IMR-90 (cell line): ENCODE measurements around the gene RUNX2. TPM values are rescaled to one million over a fixed set of nuclear protein-coding genes. Genes with fewer than 3 reads are reported as not detected.

Experiments
- ATAC-seq: fragments of 200-7000 bp; cut with Tn5 transposase; 2 replicates; pipeline ENCODE4 v1.9.1; 2020; ENCODE audit warnings: low read depth, mild to moderate bottlenecking, moderate library complexity
- BruUV-seq: library from RNA; stranded (reverse); fragments of 400-500 nt; replicated peaks from 2 replicates; lab custom pipeline; 2021; lab: Mats Ljungman, UMichigan
- CTCF ChIA-PET: fragments of 300-600 bp; formaldehyde crosslinking; extraction: SDS; loops from one replicate; lab custom pipeline; 2021; ENCODE audit warnings: antibody characterized with exemption; lab: Yijun Ruan, JAX
- POLR2A ChIA-PET: fragments of 300-600 bp; sonication (Branson Sonifier 250); formaldehyde crosslinking; loops from one replicate; lab custom pipeline; 2022; ENCODE audit warnings: antibody characterized with exemption; ENCODE audit not compliant: unreplicated experiment; lab: Charles Lee
- DNase-seq: peaks from one replicate; pipeline ENCODE4 v3.0.0; 2013
- H2AFZ ChIP-seq: replicated peaks from 2 replicates; pipeline ENCODE3; 2013; ENCODE audit warnings: low read length, mild to moderate bottlenecking; ENCODE audit not compliant: poor library complexity
- H2AK5ac ChIP-seq: 2 replicates; pipeline ENCODE4 v1.6.1; 2013; ENCODE audit warnings: low read depth, low read length, inconsistent platforms
- H2AK9ac ChIP-seq: replicated peaks from 2 replicates; pipeline ENCODE3; 2013; ENCODE audit warnings: mild to moderate bottlenecking, low read depth, low read length, moderate library complexity; ENCODE audit not compliant: poor library complexity
- H2BK120ac ChIP-seq: 2 replicates; pipeline ENCODE4 v1.6.1; 2013; ENCODE audit warnings: low read depth, low read length, inconsistent platforms
- H2BK15ac ChIP-seq: 3 replicates; pipeline ENCODE4 v1.6.1; 2013; ENCODE audit warnings: low read depth, low read length, inconsistent platforms
- H2BK20ac ChIP-seq: 2 replicates; pipeline ENCODE4 v1.6.1; 2013; ENCODE audit warnings: low read depth, mild to moderate bottlenecking, inconsistent platforms, low read length, moderate library complexity
- H2BK5ac ChIP-seq: 2 replicates; pipeline ENCODE4 v1.6.1; 2013; ENCODE audit warnings: mild to moderate bottlenecking, low read depth, low read length, inconsistent platforms; ENCODE audit not compliant: poor library complexity, severe bottlenecking
- H3K14ac ChIP-seq: replicated peaks from 2 replicates; pipeline ENCODE4 v1.6.1; 2013; ENCODE audit warnings: low read depth, low read length, inconsistent platforms
- H3K18ac ChIP-seq: 2 replicates; pipeline ENCODE4 v1.6.1; 2013; ENCODE audit warnings: low read depth, low read length, control low read depth
- H3K23ac ChIP-seq: 2 replicates; pipeline ENCODE4 v1.6.1; 2013; ENCODE audit warnings: low read depth, low read length, inconsistent platforms
- H3K27ac ChIP-seq: 2 replicates; pipeline ENCODE4 v1.5.1; 2013; ENCODE audit warnings: mild to moderate bottlenecking, control low read depth, low read length; ENCODE audit not compliant: insufficient read depth
- H3K27me3 ChIP-seq: 2 replicates; pipeline ENCODE4 v1.6.1; 2013; ENCODE audit warnings: low read length; ENCODE audit not compliant: control insufficient read depth, insufficient read depth
- H3K36me3 ChIP-seq: 2 replicates; pipeline ENCODE4 v1.6.1; 2013; ENCODE audit warnings: low read length, mixed read lengths; ENCODE audit not compliant: control insufficient read depth, insufficient read depth
- H3K4ac ChIP-seq: 2 replicates; pipeline ENCODE4 v1.6.1; 2013; ENCODE audit warnings: low read depth, low read length, inconsistent platforms
- H3K4me1 ChIP-seq: 2 replicates; pipeline ENCODE4 v1.6.1; 2013; ENCODE audit warnings: low read length, mixed read lengths; ENCODE audit not compliant: control insufficient read depth, insufficient read depth
- H3K4me2 ChIP-seq: 2 replicates; pipeline ENCODE4 v1.6.1; 2013; ENCODE audit warnings: low read depth, mild to moderate bottlenecking, control low read depth, low read length, moderate library complexity
- H3K4me3 ChIP-seq: 2 replicates; pipeline ENCODE4 v1.5.1; 2013; ENCODE audit warnings: low read depth, mild to moderate bottlenecking, control low read depth, low read length, moderate library complexity; ENCODE audit not compliant: insufficient read depth
- H3K56ac ChIP-seq: 2 replicates; pipeline ENCODE4 v1.6.1; 2013; ENCODE audit warnings: low read length, inconsistent platforms; ENCODE audit not compliant: insufficient read depth; ENCODE audit errors: extremely low read depth
- H3K79me1 ChIP-seq, 2 experiments: 2 replicates each; pipeline ENCODE4 v1.6.1; 2013; ENCODE audit warnings: low read length in 2 of 2, inconsistent platforms in 1 of 2, low read depth in 1 of 2
- H3K9ac ChIP-seq: 2 replicates; pipeline ENCODE4 v1.6.1; 2013; ENCODE audit warnings: low read depth, low read length, control low read depth
- H3K9me1 ChIP-seq: 2 replicates; pipeline ENCODE4 v1.6.1; 2013; ENCODE audit warnings: low read length, inconsistent platforms; ENCODE audit not compliant: insufficient read depth
- H3K9me3 ChIP-seq: 2 replicates; pipeline ENCODE4 v1.6.1; 2013; ENCODE audit warnings: low read length; ENCODE audit not compliant: control insufficient read depth, insufficient read depth
- H4K20me1 ChIP-seq: 2 replicates; pipeline ENCODE4 v1.6.1; 2013; ENCODE audit warnings: low read length, inconsistent platforms; ENCODE audit not compliant: insufficient read depth
- H4K5ac ChIP-seq: 2 replicates; pipeline ENCODE4 v1.6.1; 2013; ENCODE audit warnings: mild to moderate bottlenecking, low read depth, low read length, control low read depth
- H4K8ac ChIP-seq, 2 experiments: 2 replicates each; pipeline ENCODE4 v1.6.1; 2013; ENCODE audit warnings: low read depth in 2 of 2, low read length in 2 of 2, control low read depth in 1 of 2, inconsistent platforms in 1 of 2
- H4K91ac ChIP-seq: 2 replicates; pipeline ENCODE4 v1.6.1; 2013; ENCODE audit warnings: low read depth, low read length, inconsistent platforms; ENCODE audit not compliant: insufficient read depth
- BHLHE40 ChIP-seq: fragments of 150-350 bp; IDR thresholded peaks from 2 replicates; pipeline ENCODE4 v1.6.1; 2016; ENCODE audit warnings: mild to moderate bottlenecking, low read depth, low read length
- CEBPB ChIP-seq: IDR thresholded peaks from 2 replicates; pipeline ENCODE4 v1.6.1; 2012; ENCODE audit warnings: low read depth, low read length, improper control_type of control experiment
- CHD1 ChIP-seq: IDR thresholded peaks from 2 replicates; pipeline ENCODE4 v1.6.1; 2012; ENCODE audit warnings: low read depth, low read length, improper control_type of control experiment
- FOS ChIP-seq: fragments of 150-350 bp; IDR thresholded peaks from 2 replicates; pipeline ENCODE4 v1.6.1; 2016; ENCODE audit warnings: low read depth, low read length
- MAFK ChIP-seq: IDR thresholded peaks from 2 replicates; pipeline ENCODE4 v1.6.1; 2012; ENCODE audit warnings: low read depth, low read length, improper control_type of control experiment
- MAZ ChIP-seq: IDR thresholded peaks from 2 replicates; pipeline ENCODE4 v1.6.1; 2012; ENCODE audit warnings: low read depth, mild to moderate bottlenecking, low read length, improper control_type of control experiment, moderate library complexity, borderline replicate concordance
- MXI1 ChIP-seq: IDR thresholded peaks from 2 replicates; pipeline ENCODE4 v1.6.1; 2012; ENCODE audit warnings: low read depth, mild to moderate bottlenecking, low read length, moderate library complexity, borderline replicate concordance
- NFE2L2 ChIP-seq: fragments of 150-350 bp; IDR thresholded peaks from 2 replicates; pipeline ENCODE4 v1.6.1; 2016; ENCODE audit warnings: low read depth, mild to moderate bottlenecking, low read length
- POLR2A ChIP-seq: IDR thresholded peaks from 2 replicates; pipeline ENCODE4 v1.6.1; 2012; ENCODE audit warnings: mild to moderate bottlenecking, low read depth, low read length
- RAD21 ChIP-seq: IDR thresholded peaks from 2 replicates; pipeline ENCODE4 v1.6.1; 2012; ENCODE audit warnings: low read length, improper control_type of control experiment
- RCOR1 ChIP-seq: IDR thresholded peaks from 2 replicates; pipeline ENCODE4 v1.6.1; 2012; ENCODE audit warnings: mild to moderate bottlenecking, low read length, improper control_type of control experiment; ENCODE audit not compliant: insufficient replicate concordance
- RFX5 ChIP-seq: IDR thresholded peaks from 2 replicates; pipeline ENCODE4 v1.8.0; 2012; ENCODE audit warnings: low read depth, mild to moderate bottlenecking, low read length, moderate library complexity
- SMC3 ChIP-seq: fragments of 150-350 bp; IDR thresholded peaks from 2 replicates; pipeline ENCODE4 v1.6.1; 2016; ENCODE audit warnings: low read depth, mild to moderate bottlenecking, antibody characterized with exemption, low read length, moderate library complexity
- WGBS, 2 experiments: methylation state at CpG; one replicate each; pipeline versions ENCODE4 v1.1.5 to v1.1.7; 2013; ENCODE audit warnings: missing lambda C conversion rate in 2 of 2; ENCODE audit not compliant: insufficient read length in 1 of 2; ENCODE audit errors: extremely low coverage in 2 of 2; 5-methylcytosine and 5-hydroxymethylcytosine counted together
- dilution Hi-C: fragments of 300-500 bp; cut with HindIII; formaldehyde crosslinking; loops from one replicate; pipeline ENCODE4 v1.14.3; 2018; ENCODE audit warnings: low sequenced_read_pairs; ENCODE audit not compliant: unreplicated experiment
- in situ Hi-C: fragments of 300-500 bp; cut with MboI; formaldehyde crosslinking; loops from 3 replicates; pipeline ENCODE4 v1.14.3; 2019; ENCODE audit warnings: low sequenced_read_pairs, inconsistent platforms, mixed read lengths
- intact Hi-C: fragments of 100-400 bp; cut with micrococcal nuclease; formaldehyde crosslinking; loops from 2 replicates; pipeline ENCODE4 v1.10.0; 2022
- polyA plus RNA-seq, 3 experiments: library from polyadenylated mRNA; depleted of rRNA; stranded (reverse); fragments of >200 nt; gene quantifications; 2 replicates each; pipeline ENCODE4 v1.2.3, GENCODE V29; 2012; ENCODE audit warnings: low replicate concordance in 1 of 3
- total RNA-seq: library from RNA; depleted of rRNA; stranded (reverse); fragments of >200 nt; gene quantifications from 2 replicates; pipeline ENCODE4 v1.2.3, GENCODE V29; 2012
- TF ChIP-seq, protein P1 (sequence below): conservative IDR thresholded peaks from 2 replicates; pipeline ENCODE4 v1.5.1; 2012; ENCODE audit warnings: mild to moderate bottlenecking, low read depth, low read length, improper control_type of control experiment
- TF ChIP-seq, protein P2 (sequence below): fragments of 150-350 bp; IDR thresholded peaks from 2 replicates; pipeline ENCODE4 v1.6.1; 2016; ENCODE audit warnings: low read depth, mild to moderate bottlenecking, low read length, moderate library complexity, borderline replicate concordance
- TF ChIP-seq, protein P3 (sequence below): fragments of 150-350 bp; IDR thresholded peaks from 2 replicates; pipeline ENCODE4 v1.6.1; 2017; ENCODE audit warnings: mild to moderate bottlenecking, antibody characterized with exemption, low read length, low read depth

The RUNX2 gene
- total and polyA plus RNA-seq, 2 of the 4 experiments (the other 2 are of a cell fraction): 2.3 to 4.7 TPM

DNA sequence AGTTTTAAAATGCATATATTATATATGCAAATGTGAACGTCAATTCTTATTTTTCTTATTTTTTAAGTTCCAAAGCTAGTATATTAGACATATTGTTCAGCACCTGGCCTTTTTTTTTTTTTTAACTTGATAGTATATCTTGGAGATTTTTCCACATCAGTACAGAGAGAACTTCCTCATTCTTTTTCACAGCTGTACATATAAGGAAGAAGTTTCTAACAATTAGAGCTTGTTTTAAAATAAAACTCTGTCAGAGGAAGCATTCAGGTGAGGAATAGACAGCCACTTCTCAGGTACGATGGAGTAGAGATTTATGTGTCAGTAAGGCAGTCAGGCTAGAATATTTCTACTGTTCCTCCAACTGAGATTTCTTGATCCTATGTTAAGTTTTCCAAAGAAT, 282.7 kb downstream of the RUNX2 start:
- Histone ChIP-seq H4K8ac (no peak overlapping the region), H2BK5ac (no peak overlapping the region), H3K9ac (no peak overlapping the region), H4K5ac (no peak overlapping the region), H3K9me3 (no peaks in the 10 kb centered on the region), H2AK5ac (no peak overlapping the region), H2AK9ac (no peak overlapping the region), H3K4me1 (peaks cover 5% of the 10 kb centered on the region), H3K9me1 (peaks cover 4% of the 10 kb centered on the region; the same call in 1 of the 2 replicates), H4K20me1 (no peaks in the 10 kb centered on the region), H4K91ac (no peak overlapping the region), H3K79me1 (no peaks in the 10 kb centered on the region), H3K36me3 (no peaks in the 10 kb centered on the region), H3K23ac (no peak overlapping the region), H3K56ac (no peak overlapping the region), H2BK20ac (no peak overlapping the region), H2BK15ac (no peak overlapping the region), H3K4me2 (no peak overlapping the region), H3K27ac (no peak overlapping the region), H2AFZ (no peak overlapping the region), H3K18ac (0 out of 2 replicates have a peak overlapping the region, but pooled peaks have one; percentile 38), H2BK120ac (no peak overlapping the region), H3K4me3 (no peak overlapping the region), H3K27me3 (no peaks in the 10 kb centered on the region), H3K14ac (no peak overlapping the region), H3K4ac (no peak overlapping the region)
- ATAC-seq (no peak), DNase-seq (no peak)
- no peak for TF ChIP-seq POLR2A
- TF ChIP-seq MAZ: no peak
- TF ChIP-seq NFE2L2: no peak
- no peak for TF ChIP-seq SMC3
- no peak for TF ChIP-seq FOS
- TF ChIP-seq, protein P1, sequence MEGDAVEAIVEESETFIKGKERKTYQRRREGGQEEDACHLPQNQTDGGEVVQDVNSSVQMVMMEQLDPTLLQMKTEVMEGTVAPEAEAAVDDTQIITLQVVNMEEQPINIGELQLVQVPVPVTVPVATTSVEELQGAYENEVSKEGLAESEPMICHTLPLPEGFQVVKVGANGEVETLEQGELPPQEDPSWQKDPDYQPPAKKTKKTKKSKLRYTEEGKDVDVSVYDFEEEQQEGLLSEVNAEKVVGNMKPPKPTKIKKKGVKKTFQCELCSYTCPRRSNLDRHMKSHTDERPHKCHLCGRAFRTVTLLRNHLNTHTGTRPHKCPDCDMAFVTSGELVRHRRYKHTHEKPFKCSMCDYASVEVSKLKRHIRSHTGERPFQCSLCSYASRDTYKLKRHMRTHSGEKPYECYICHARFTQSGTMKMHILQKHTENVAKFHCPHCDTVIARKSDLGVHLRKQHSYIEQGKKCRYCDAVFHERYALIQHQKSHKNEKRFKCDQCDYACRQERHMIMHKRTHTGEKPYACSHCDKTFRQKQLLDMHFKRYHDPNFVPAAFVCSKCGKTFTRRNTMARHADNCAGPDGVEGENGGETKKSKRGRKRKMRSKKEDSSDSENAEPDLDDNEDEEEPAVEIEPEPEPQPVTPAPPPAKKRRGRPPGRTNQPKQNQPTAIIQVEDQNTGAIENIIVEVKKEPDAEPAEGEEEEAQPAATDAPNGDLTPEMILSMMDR: no peak
- TF ChIP-seq MAFK: no peak
- TF ChIP-seq MXI1: no peak
- TF ChIP-seq CHD1: no peak
- TF ChIP-seq, protein P2, sequence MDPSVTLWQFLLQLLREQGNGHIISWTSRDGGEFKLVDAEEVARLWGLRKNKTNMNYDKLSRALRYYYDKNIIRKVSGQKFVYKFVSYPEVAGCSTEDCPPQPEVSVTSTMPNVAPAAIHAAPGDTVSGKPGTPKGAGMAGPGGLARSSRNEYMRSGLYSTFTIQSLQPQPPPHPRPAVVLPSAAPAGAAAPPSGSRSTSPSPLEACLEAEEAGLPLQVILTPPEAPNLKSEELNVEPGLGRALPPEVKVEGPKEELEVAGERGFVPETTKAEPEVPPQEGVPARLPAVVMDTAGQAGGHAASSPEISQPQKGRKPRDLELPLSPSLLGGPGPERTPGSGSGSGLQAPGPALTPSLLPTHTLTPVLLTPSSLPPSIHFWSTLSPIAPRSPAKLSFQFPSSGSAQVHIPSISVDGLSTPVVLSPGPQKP: no peak
- TF ChIP-seq RFX5: no peak
- TF ChIP-seq, protein P3, sequence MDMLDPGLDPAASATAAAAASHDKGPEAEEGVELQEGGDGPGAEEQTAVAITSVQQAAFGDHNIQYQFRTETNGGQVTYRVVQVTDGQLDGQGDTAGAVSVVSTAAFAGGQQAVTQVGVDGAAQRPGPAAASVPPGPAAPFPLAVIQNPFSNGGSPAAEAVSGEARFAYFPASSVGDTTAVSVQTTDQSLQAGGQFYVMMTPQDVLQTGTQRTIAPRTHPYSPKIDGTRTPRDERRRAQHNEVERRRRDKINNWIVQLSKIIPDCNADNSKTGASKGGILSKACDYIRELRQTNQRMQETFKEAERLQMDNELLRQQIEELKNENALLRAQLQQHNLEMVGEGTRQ: no peak
- TF ChIP-seq BHLHE40: no peak
- TF ChIP-seq RCOR1: no peak
- no peak for TF ChIP-seq CEBPB
- no peak for TF ChIP-seq RAD21
- WGBS, 2 experiments: no CpG with 5 or more reads among the region's 2 CpGs
- in situ Hi-C loops (no loop called here), dilution Hi-C loops (no loop called here), intact Hi-C loops (no loop called here)
- ChIA-PET CTCF (no interaction called here), POLR2A (no interaction called here)
- BruUV-seq: no TSS peak
